Lower lobe of right lung (tissue), 2 donors: ENCODE measurements around the gene BABAM2. TPM values are rescaled to one million over a fixed set of nuclear protein-coding genes. Genes with fewer than 3 reads are reported as not detected.
"Not testable (repeated sequence)": the region's sequence is repeated elsewhere in the genome, so short reads cannot be mapped to it uniquely, and the experiment has no call there.

Experiments
- ATAC-seq, 2 donors: fragments of 200-7000 bp; cut with Tn5 transposase; one replicate each; pipeline ENCODE4 v1.9.1; 2020 to 2022; ENCODE audit warnings: mild to moderate bottlenecking in 2 of 2, moderate library complexity in 2 of 2
- DNase-seq: peaks from one replicate; pipeline ENCODE4 v3.0.0-alpha.2; 2020
- H3K27ac ChIP-seq: fragments of 200-600 bp; one replicate; pipeline ENCODE4 v1.8.0; 2022
- H3K27me3 ChIP-seq: fragments of 200-600 bp; one replicate; pipeline ENCODE4 v1.8.0; 2022; ENCODE audit warnings: low read depth
- H3K36me3 ChIP-seq: fragments of 200-600 bp; one replicate; pipeline ENCODE4 v1.8.0; 2022; ENCODE audit warnings: mild to moderate bottlenecking
- H3K4me1 ChIP-seq: fragments of 200-600 bp; one replicate; pipeline ENCODE4 v1.8.0; 2022
- H3K4me3 ChIP-seq: fragments of 200-600 bp; one replicate; pipeline ENCODE4 v1.8.0; 2022; ENCODE audit warnings: mild to moderate bottlenecking
- H3K9me3 ChIP-seq: fragments of 200-600 bp; one replicate; pipeline ENCODE4 v1.8.0; 2022
- CTCF ChIP-seq: fragments of 200-600 bp; IDR thresholded peaks from one replicate; pipeline ENCODE4 v1.8.0; 2022; ENCODE audit warnings: antibody characterized with exemption, mild to moderate bottlenecking
- intact Hi-C: fragments of 100-400 bp; cut with DNase I; formaldehyde crosslinking; loops from one replicate; pipeline ENCODE4 v1.11.0; 2022
- total RNA-seq: library from RNA; stranded (reverse); fragmentation: NEBNext Ultra II Directional; extraction: Animal tissue kit (Norgen Biotek cat#: 25700); gene quantifications from one replicate; pipeline ENCODE4 v1.2.1, GENCODE V29; 2021
- donor health status: DM: no; HTN: yes; CAD: no; lungs with severe emphysema.

The BABAM2 gene
- total RNA-seq, 1 donor from 2014 or later = 39.5 TPM

- Histone ChIP-seq H3K27ac (no peak overlapping the region), H3K4me3 (no peak overlapping the region), H3K9me3 (no peaks in the 10 kb centered on the region), H3K4me1 (no peaks in the 10 kb centered on the region), H3K36me3 (no peaks in the 10 kb centered on the region), H3K27me3 (no peaks in the 10 kb centered on the region)
- ATAC-seq (no peak), DNase-seq (no peak)
- intact Hi-C loops = no loop called here
- no peak for TF ChIP-seq CTCF
These were observed 217.6 kb downstream of the BABAM2 start for GRCh38 chr2:28108143-28108542.

DNA sequence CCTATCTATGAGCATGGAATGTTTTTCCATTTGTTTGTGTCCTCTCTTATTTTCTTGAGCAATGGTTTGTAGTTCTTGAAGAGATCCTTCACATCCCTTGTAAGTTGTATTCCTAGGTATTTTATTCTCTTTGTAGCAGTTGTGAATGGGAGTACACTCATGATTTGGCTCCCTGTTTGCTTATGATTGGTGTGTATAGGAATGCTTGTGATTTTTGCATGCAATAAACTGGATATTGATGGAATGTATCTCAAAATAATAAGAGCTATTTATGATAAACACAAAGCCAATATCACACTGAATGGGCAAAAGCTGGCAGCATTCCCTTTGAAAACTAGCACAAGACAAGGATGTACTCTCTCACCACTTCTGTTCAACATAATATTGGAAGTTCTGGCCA is 223.2 kb downstream of the BABAM2 start:
- intact Hi-C loops, DNase-seq, ATAC-seq, H3K9me3 ChIP-seq, H3K4me1 ChIP-seq, H3K27me3 ChIP-seq, H3K4me3 ChIP-seq, H3K36me3 ChIP-seq, H3K27ac ChIP-seq: not testable (repeated sequence)

DNA sequence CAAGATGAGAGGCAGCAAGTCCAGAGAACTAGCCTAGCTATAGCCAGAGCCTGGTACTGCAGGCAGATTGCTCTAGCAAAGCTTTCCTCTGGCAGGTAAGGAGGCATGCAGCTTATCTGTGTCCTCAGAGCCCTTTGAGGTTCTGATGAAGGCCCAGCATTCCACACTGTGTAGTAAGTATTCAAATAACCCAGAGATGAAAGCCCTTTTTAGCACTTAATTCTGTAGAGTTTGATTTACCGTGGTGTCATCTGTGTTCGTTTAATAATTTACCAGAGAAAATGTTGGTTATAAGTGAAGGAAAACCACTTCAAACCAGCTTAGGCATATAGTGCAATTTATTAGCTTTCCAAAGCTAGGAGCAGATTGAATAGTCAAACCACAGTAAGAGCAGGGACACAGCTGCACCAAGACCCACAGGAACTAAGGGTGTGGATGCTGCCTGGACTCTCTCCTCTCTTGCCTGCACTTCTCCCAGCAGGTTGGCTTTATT is 226.6 kb downstream of the BABAM2 start:
- Histone ChIP-seq H3K27me3 (no peaks in the 10 kb centered on the region), H3K4me1 (no peaks in the 10 kb centered on the region), H3K36me3 (no peaks in the 10 kb centered on the region), H3K9me3 (no peaks in the 10 kb centered on the region), H3K4me3 (no peak overlapping the region), H3K27ac (no peak overlapping the region)
- intact Hi-C loops = no loop called here
- ATAC-seq (peak; percentile 87 to 93), DNase-seq (no peak)
- TF ChIP-seq CTCF = no peak

- no peak for DNase-seq
- ATAC-seq = no peak
- H3K27me3 ChIP-seq = no peaks in the 10 kb centered on the region
- H3K9me3 ChIP-seq = no peaks in the 10 kb centered on the region
- H3K4me1 ChIP-seq = no peaks in the 10 kb centered on the region
- intact Hi-C loops = no loop called here
- no peak for TF ChIP-seq CTCF
- no peak overlapping the region for H3K27ac ChIP-seq
- no peak overlapping the region for H3K4me3 ChIP-seq
- H3K36me3 ChIP-seq = no peaks in the 10 kb centered on the region
These were observed 229.1 kb downstream of the BABAM2 start for GRCh38 chr2:28119631-28120030.

- no peak overlapping the region for H3K27ac ChIP-seq
- no peak for ATAC-seq
- H3K4me1 ChIP-seq = peaks cover 1% of the 10 kb centered on the region
- TF ChIP-seq CTCF = no peak
- no peaks in the 10 kb centered on the region for H3K9me3 ChIP-seq
- H3K36me3 ChIP-seq = no peaks in the 10 kb centered on the region
- intact Hi-C loops = no loop called here
- no peak for DNase-seq
- no peaks in the 10 kb centered on the region for H3K27me3 ChIP-seq
- no peak overlapping the region for H3K4me3 ChIP-seq
These were observed 237.9 kb downstream of the BABAM2 start for GRCh38 chr2:28128281-28128950.

DNA sequence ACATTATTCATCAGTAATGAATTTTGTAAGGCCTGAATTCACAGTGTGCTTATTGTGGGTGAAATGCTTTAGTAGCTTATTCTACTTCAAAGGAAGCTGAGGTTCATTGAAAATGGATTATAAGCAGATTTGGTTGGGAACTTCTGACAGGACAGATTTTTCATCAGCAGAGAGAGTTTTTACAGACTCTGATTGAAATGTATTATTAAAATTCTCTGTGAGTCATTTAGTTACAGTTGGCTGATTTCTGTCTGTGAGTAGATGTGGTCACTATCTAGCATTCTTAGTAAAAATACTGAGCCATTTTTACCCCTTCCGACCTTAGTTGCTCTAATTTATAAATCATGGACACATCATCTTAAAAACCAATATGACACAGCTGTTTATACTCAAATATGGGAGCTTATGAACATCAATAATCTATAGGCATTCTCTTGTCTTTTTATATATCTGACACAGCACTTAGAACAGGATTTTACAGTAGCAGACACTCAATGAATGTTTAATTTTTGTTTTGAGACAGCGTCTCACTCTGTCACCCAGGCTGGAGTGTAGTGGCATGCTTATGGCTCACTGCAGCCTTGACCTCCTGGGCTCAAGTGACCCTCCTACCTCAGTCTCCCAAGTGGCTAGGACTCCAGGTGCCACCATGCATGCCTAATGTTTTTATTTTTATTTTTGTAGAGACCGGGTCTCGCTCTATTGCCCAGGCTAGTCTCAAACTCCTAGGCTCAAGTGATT is 239.6 kb downstream of the BABAM2 start:
- peaks cover 18% of the 10 kb centered on the region for H3K4me1 ChIP-seq
- TF ChIP-seq CTCF = no peak
- ATAC-seq (no peak), DNase-seq (no peak)
- intact Hi-C loops = no loop called here
- H3K9me3 ChIP-seq = no peaks in the 10 kb centered on the region
- H3K36me3 ChIP-seq = no peaks in the 10 kb centered on the region
- no peak overlapping the region for H3K27ac ChIP-seq
- no peak overlapping the region for H3K4me3 ChIP-seq
- H3K27me3 ChIP-seq = no peaks in the 10 kb centered on the region
